Left ventricle myocardium superior (tissue), 1 donor: ENCODE data around the gene SLC5A11. TPM values are rescaled to one million over a fixed set of nuclear protein-coding genes. Genes with fewer than 3 reads are reported as not detected.
"Not testable (repeated sequence)": the region's sequence is repeated elsewhere in the genome, so short reads cannot be mapped to it uniquely, and the experiment has no call there.

ENCODE experiments used
- ATAC-seq: fragments of 200-7000 bp; cut with Tn5 transposase; one replicate; pipeline ENCODE4 v1.9.1; 2020; ENCODE audit warnings: mild to moderate bottlenecking, moderate library complexity
- DNase-seq: peaks from one replicate; pipeline ENCODE4 v3.0.0-alpha.2; 2020
- intact Hi-C: fragments of 100-400 bp; cut with micrococcal nuclease; formaldehyde crosslinking; loops from one replicate; pipeline ENCODE4 v1.11.0; 2022
- total RNA-seq: library from RNA; stranded (reverse); fragmentation: NEBNext Ultra II Directional; extraction: Animal tissue kit (Norgen Biotek cat#: 25700); gene quantifications from one replicate; pipeline ENCODE4 v1.2.1, GENCODE V29; 2021
- donor health status: DM: no; HTN: yes; CAD: no; lungs with severe emphysema.

The SLC5A11 gene
- total RNA-seq, 1 donor from 2014 or later, result not detected

DNA sequence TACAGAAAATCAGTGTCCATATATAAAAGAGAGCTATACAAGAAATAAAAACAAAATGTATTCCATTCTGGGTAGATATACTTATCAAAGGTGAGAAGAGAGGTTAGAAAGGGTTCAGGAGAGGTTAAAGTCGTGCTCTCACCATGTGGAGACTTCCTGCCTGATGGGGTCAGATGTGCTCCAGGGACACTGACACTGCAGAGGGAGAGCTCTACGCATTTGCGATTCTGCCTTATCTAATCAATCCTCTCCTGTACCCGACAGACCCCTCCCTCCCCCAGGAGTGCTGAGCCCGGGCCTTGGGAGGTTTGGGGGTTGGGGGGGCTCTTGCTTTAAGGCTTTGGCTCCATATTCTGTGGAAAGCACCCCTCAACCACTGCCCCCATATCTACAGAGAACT, 16.6 kb upstream of the SLC5A11 start:
- no peak for ATAC-seq
- intact Hi-C loops, result no loop called here
- no peak for DNase-seq

DNA sequence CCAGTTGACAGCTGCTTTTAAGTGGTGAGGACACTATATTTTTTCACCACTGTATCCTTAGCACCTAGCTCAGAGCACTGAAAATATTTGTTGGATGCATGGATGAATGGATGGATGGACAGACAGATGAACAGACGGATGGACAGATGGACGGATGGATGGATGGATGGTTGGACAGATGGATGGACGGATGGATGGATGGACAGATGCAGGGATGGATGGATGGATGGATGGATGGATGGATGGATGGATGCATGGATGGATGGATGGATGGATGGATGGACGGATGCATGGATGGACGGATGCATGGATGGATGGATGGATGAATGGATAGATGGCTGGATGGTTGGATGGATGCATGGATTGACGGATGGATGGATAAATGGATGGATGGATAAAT, 12.4 kb upstream of the SLC5A11 start:
- ATAC-seq, result no peak
- DNase-seq, result no peak
- intact Hi-C loops, result no loop called here

DNA sequence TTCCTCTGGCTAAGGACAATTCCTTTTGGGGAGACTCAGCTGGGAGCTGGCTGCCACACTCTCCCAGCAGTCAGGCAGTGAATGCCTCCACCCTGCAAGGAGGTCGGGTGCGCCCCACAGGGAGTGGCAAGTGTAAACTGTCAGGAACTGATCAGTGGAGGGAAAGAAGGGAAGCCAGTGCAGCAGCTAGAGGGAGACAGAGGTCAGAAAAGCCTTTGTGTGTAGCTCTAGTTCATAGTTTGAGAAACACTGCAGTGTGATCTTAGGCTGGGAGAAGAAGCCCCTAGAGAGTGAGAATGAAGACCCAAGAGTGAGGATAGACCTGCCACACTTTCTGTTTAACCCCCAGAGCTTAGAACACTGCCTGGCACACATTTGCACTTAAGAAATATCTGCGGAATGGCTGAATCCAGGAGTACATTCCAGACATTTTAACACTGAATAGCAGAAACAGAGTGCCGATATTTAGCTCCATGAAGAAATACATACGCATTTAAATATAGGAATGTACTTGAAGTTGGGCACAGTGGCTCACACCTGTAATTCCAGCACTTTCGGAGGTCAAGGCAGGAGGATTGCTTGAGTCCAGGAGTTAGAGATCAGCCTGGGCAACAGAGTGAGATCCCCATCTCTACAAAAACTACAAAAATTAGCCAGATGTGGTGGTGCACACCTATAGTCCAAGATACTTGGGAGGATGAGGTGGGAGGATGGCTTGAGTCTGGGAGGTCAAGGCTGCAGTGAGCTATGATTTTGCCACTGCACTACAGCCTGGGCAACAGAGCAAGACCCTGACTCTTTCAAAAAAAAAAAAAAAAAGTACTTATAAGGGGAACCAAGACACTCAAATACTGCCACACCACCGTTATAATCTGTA, 11.1 kb upstream of the SLC5A11 start:
- ATAC-seq, result peak; percentile 49
- intact Hi-C loops, result no loop called here
- DNase-seq, result no peak

DNA sequence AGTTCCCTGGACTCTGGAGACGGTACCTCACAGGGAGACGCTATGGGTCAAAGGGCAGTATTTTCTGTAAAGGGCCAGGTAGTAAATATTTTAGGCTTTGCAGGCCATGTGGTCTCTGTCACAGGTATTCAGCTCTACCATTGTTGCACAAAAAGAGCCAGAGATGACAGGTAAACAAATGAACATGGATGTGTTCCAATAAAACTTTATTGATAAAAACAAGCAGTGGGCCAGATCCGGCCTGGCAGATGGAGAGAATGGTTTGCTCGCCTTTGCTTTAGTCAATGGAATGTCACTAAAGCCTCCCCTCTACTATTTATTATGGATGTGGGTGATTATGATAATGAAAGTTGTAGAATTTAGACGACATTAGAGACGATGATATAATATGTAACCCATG, 8.9 kb upstream of the SLC5A11 start:
- intact Hi-C loops, result no loop called here
- no peak for DNase-seq
- ATAC-seq, result no peak

DNA sequence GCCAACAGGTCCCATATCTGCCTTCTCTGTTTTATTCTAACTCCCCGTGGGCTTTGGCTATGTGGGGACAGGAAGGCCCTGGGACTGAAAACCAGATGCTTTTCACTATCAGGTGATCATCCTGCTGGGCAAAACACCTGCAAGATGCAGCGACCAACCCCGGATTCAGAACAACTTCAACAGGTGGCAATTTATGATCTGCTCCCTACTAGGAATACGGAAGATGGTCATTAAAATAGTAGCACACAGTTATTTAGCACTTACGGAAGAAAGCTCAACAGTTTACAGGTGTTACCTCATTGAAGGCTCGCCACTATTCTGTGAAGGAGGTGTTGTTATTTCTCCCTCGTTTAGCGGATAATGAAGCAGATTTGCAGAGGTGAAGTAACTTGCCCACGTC, 7.8 kb upstream of the SLC5A11 start:
- ATAC-seq, result no peak
- intact Hi-C loops, result no loop called here
- no peak for DNase-seq

DNA sequence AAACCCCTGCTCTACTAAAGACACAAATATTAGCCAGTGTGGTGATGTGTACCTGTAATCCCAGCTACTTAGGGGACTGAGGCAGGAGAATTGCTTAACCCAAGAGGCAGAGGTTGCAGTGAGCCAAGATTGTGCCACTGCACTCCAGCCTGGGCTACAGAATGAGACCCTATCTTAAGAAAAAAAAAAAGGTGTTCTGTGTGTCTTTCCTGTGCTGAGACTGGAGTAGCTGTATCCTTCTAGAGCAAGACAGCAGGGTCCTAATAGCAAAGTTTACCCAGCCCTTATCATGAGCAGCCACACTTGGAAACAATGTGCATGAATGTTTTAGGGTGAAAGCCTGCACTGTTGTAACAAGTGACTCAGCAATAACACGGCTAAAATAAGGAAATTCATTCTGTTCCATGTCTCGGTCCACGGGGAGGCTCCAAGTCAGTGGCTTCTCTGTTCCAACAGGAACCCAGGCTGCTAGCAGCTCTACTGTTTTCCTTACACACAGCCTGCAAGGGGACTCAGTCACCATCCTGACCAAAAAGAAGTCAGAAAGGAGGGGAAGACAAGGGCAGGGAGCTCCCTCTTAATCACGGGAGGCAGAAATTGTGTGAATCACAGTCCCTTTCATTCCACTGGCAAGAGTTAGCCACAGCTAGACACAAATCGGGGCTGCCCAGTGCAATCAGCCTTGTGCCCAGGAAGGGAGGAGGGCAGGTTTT, 7.1 kb upstream of the SLC5A11 start:
- DNase-seq, result no peak
- ATAC-seq, result peak; percentile 70
- intact Hi-C loops, result no loop called here

DNA sequence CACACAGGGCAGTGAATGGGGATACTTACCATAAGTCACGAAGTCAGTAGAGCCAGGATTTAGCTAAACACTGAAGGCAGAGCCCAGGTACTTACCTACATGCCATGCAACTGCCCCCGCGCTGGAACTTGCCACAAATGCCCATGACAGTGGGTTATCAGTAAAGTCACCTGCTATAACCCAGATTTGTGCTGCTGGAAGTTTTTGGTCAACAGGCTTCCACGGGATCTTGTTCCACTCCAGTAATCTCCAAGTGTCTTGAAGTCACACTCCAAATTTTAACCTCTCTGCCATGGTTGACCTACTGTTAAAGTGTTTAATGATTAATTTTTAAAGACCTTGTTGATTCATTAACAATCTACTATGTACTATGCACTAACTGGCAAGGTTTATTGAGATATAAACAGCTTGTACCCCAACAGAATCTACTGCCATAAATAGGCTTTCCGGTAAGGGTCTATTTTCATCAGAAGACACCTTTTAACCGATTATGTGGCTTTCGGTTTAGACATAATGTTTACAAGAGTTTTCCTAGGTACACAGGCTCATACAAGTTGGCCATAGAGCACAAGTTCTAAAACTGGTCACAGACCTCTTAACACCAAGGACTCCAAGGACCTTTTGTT, 6.3 kb upstream of the SLC5A11 start:
- ATAC-seq (no peak), DNase-seq (no peak)
- intact Hi-C loops, result no loop called here

DNA sequence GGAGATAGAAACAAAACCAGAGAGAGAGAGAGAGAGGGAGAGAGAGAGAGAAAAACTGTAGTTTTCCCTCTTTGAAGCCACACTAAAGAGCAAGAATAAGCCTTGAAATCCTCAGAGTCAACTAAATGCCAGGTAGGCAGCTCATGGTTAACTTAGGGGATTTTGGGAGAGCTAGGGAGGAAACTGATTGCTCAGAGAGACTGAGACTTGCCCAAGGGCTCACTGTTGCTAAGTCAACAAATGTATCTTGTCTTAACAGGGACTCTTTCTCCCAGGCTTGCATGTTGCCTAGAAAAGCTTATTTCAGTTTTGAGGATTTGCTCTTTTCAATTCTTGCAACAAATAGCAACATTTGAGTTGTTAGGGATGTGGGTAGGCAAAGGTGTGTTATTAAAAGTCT, 4.5 kb upstream of the SLC5A11 start:
- DNase-seq (no peak), ATAC-seq (no peak)
- intact Hi-C loops, result no loop called here

DNA sequence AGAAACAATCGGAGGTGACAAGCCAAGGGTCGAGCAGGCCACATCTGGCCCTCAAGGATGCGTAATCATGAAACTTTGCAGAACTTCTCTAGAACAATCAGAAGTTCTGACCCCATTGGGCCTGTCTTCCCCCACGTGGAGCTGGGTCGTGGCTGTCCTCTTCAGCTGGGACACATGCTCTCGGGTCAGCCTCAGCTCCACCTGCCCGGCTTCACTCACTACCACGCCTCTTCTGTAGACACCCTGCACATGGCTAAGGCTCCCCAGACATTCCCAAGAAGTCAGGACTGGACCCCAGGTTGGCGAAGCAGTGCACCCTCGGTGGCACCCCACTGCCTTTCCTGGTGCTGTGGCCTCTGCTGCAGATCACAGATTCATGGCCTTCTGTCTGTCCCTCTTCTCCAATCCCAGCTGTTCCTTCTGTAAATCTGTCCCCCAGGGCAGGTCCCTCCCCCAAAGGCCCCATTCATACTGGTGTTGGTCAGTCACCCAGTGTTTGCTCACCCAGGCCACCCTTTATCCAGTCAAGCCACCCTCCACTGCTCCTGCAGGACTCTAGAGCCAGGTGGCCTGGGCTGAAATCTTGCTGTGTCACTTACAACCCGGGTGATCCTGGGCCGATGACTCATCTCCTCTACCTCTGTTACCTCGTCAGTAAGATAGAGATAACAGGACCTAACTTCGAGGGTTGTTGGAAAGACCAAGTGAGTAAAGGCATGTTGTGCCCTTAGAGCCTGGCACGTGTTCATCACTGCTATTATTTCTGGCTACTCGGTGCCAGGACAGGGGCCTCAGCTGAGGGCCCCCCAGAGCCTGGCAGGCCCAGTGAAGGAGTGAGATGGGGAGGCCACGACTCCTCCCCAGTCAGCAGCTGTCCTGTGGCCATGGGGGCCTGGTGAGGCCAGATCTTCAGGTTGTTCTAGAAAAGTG, 1.4 kb upstream of the SLC5A11 start:
- ATAC-seq (no peak), DNase-seq (no peak)

DNA sequence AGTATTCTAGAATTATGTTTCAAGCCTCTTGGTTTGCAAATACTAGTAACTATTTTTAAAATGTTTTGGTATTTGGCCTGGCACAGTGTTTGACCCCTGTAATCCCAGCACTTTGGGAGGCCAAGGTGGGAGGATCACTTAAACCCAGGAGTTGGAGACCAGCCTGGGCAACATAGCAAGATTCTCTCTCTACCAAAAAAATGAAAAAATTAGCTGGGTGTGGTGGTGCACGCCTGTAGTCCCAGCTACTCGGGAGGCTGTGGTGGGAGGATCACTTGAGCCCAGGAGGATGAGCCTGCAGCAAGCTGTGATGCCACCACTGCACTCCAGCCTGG, 765 bp upstream of the SLC5A11 start:
- ATAC-seq, intact Hi-C loops, DNase-seq: not testable (repeated sequence)

More for the DNA sequence above, 1.4 kb upstream of the SLC5A11 start:
- intact Hi-C loops, result no loop called here

DNA sequence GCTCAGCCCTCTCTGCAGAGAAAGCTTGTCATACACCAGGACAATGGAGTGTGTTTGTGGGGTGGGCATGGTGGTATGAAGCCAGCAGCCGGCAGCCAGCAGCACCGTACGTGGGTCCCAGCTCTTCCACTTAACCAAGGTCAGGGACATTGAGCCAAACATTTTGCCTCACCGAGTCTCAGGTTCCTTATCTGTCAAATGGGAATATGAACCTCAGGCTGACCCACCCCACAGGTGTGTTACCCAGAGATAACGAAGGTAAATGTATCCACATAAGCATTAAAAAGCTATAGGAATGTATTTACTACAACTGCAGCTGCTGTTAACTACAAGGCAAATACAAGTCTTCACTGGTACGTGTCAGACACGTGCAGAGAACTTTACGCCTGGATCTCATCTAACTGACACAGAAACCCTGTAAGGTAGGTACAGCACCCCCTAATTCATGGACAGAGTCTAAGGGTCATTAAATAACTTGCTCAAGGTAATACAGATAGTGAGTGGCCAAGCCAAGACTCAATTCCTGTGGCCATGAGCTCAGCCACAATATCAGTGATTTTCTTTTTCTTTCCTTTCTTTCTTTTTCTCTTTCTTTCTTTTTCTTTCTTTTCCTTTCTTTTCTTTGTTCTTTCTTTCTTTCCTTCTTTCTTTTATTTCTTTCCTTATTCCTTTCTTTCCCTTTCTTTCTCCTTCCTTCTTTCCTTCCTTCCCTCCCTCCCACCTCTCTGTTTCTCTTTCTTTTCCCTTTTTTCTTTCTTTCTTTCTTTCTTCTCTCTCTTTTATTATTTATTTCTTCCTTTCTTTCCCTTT, 990 bp downstream of the SLC5A11 start:
- no peak for ATAC-seq
- intact Hi-C loops, result no loop called here
- no peak for DNase-seq

DNA sequence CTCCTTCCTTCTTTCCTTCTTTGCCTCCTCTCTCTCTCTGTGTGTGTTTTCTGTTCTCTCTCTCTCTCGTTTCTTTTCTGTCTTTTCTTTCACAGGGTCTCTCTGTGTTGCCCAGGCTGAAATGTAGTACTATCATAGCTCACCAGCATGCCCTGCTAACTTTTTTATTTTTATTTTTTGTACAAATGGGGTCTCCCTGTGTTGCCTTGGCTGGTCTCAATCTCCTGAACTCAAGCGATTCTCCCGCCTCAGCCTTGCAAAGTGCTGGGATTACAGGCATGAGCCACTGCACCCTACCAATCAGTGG, 1.5 kb downstream of the SLC5A11 start:
- DNase-seq (no peak), ATAC-seq (no peak)
- intact Hi-C loops, result no loop called here

DNA sequence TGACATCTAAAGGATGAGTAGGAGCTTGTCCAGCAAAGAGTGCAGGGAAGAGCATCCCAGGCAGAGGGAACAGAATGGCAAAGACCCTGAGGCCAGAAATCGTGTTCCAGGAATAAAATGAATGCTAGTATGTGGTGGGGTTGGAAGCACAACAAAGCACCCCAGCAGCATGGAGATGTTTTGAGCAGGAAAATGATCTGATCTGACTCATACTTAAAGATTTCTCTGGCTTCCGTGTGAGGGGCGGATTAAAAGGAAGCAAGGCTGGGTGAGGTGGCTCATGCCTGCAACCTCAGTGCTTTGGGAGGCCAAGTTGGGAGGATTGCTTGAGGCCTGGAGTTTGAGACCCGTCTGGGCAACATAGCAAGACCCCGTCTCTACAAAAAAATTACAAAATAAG, 2.3 kb downstream of the SLC5A11 start:
- intact Hi-C loops, result no loop called here
- no peak for DNase-seq
- no peak for ATAC-seq

DNA sequence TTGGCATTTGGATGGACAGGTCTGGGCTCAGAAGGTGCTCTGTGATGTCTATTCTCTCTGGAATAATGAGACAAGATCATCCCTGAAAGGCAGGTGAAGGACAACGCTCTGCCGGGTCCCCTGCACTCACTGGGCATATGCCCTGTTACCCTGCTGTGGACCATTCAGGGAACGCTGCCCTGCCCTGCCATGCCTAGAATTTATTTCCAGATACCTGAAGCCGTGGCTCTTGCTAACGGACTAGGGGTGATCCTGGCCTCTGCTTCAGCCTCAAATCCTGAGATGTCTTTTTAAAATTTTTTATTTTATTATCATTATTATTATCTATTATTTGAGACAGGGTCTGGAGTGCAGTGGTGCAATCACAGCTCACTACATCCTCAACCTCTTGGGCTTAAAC, 3.9 kb downstream of the SLC5A11 start:
- no peak for DNase-seq
- intact Hi-C loops, result no loop called here
- no peak for ATAC-seq

DNA sequence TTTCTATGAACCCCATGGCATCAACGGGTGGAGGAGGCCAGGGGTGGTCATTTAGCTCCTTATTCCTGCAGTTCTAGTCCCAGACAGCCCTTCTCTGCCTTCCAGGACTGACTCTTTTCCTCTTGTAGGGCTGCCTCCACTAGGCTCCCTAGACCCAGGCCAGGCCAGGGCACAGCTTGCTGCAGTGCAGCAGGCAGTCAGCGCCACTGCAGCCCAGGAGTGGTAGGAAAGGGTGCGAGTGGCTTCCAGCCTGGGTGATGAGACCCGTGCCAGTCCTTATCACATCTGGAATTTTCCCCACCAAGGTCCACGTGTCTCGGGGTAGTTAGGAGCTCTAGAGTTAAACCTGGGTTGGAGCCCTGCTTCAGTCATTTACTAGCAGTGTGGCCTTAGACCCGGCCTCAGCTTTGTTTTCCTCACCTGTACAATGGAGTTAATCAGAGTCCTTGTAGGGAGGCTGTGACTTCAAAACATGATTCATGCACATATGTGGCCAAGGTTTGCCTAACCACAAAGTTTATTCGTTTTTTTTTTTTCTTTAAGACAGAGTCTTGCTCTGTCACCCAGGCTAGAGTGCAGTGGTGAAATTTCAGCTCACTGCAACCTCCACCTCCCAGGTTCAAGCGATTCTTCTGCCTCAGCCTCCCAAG, 4.7 kb downstream of the SLC5A11 start:
- no peak for DNase-seq
- intact Hi-C loops, result no loop called here
- ATAC-seq, result no peak

DNA sequence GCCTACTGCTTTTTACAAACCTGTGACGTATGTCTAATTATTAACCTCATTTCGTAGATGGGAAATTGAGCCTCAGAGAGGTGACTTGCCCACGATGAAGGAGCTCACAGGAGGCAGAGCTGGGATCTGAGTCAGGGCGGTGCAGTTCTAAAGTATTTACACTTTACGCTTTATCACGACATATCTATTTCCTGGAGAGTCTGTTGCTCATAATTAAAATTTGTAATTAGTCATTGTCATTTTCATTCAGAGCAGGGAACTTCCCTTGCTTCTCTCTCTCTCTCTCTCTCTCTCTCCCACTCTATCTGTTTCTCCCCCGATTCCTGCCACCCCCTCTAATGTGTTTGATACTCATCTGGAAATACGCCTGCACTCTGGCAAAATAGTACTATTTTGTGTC, 5.9 kb downstream of the SLC5A11 start:
- no peak for ATAC-seq
- intact Hi-C loops, result no loop called here
- no peak for DNase-seq

DNA sequence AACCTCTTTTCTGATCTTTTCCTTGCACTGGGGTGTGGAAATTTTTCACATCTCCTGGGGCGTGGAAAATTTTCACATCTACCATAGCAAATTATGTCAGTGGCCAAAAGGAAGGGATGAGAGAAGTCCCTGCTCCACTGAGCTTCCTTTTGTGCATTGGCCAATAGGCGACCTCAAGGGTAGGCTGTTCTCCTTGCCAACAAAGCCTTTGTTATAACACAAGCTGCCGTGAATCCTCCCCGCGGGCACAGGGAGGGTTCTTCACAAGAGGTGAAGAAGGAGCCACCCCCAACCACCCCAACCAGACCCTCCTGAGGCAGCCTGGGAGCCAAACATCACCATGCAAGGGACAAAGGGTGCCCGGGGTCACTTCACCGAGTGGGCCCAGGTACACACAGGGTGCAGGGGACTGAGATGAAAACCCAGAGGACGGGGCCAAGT, 6.5 kb downstream of the SLC5A11 start:
- no peak for ATAC-seq
- intact Hi-C loops, result no loop called here
- no peak for DNase-seq

DNA sequence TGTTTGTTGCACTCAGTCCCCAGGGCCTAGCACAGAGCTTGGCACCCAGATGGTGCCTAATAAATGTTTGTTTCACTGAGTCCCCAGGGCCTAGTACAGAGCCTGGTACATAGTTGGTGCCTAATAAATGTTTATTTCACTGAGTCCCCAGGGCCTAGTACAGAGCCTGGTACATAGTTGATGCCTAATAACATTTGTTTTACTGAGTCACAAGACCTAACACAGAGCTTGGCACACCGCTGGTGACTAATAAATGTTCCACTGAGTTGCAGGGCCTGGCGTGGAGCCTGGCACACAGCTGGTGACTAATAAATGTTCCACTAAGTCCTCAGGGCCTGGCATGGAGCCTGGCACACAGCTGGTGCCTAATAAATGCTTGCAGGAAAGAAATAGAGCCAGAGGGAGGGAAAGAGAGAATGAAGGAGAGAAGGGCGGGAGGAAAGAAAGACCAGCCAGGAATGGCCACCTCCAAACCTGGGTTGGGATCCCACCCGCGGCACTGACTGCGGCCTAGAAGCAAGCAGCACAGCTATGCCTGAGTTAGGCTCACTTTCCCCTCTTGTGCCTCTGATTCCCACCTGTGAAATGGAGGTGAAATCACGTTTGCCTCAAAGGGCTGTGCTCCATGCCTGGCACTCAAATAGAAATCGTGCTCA, 7.5 kb downstream of the SLC5A11 start:
- intact Hi-C loops, result no loop called here
- ATAC-seq, result no peak
- no peak for DNase-seq
